AG10803 (cell line): ENCODE data around the gene MRPL10.

Source experiments
- DNase-seq: peaks from one replicate; pipeline ENCODE4 v3.0.0; 2010; ENCODE audit warnings: low read depth
- H3K4me3 ChIP-seq: 2 replicates; pipeline ENCODE4 v1.5.1; 2011; ENCODE audit warnings: mild to moderate bottlenecking, low read length, control low read depth
- TF ChIP-seq, protein P1 (sequence below): conservative IDR thresholded peaks from 2 replicates; pipeline ENCODE4 v1.5.1; 2011; ENCODE audit warnings: mild to moderate bottlenecking, low read length, control low read depth, inconsistent platforms

MRPL10 gene

DNA sequence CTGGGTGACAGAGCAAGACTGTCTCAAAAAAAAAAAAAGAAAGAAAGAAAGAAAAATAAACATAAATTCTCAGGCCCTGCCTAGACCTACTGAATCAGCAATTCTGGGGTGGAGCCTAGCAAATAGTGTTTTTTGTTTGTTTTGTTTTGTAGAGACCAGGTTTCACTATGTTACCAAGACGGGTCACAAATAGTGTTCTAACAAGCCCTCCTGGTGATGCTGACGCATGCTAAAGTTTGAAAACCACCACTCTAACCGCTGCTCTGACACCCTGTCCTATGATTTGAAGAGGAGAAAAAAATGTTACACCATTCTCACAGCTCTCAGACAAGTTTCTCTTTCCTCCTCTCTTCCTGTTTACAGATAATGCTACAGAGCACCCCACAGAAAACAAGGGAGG lies 1.5 kb downstream of the MRPL10 start:
- TF ChIP-seq, protein P1, sequence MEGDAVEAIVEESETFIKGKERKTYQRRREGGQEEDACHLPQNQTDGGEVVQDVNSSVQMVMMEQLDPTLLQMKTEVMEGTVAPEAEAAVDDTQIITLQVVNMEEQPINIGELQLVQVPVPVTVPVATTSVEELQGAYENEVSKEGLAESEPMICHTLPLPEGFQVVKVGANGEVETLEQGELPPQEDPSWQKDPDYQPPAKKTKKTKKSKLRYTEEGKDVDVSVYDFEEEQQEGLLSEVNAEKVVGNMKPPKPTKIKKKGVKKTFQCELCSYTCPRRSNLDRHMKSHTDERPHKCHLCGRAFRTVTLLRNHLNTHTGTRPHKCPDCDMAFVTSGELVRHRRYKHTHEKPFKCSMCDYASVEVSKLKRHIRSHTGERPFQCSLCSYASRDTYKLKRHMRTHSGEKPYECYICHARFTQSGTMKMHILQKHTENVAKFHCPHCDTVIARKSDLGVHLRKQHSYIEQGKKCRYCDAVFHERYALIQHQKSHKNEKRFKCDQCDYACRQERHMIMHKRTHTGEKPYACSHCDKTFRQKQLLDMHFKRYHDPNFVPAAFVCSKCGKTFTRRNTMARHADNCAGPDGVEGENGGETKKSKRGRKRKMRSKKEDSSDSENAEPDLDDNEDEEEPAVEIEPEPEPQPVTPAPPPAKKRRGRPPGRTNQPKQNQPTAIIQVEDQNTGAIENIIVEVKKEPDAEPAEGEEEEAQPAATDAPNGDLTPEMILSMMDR = no peak
- no peak overlapping the region for H3K4me3 ChIP-seq

DNA sequence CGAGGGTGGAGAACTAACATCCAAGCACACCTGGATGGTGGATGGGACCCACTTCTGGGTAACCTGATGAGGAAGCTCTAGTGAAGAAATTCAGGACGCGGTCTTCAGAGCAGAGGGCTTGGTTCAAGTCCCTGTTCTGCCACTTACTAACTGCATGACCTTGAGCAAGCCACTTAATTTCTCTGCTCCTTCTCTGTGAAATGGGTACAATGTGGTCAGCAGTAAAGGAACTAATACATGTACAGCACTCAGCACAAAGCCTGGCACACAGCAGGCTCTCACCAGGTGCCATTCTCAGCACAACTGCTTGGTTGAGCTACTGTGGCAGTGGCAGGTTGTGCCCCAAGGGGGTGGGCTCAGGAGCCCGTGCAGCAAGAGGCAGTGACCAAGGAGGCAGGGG lies 7.8 kb downstream of the MRPL10 start:
- DNase-seq = no peak
- H3K4me3 ChIP-seq = no peak overlapping the region
- TF ChIP-seq, protein P1 = no peak

More for the DNA sequence above, 1.5 kb downstream of the MRPL10 start:
- no peak for DNase-seq

DNA sequence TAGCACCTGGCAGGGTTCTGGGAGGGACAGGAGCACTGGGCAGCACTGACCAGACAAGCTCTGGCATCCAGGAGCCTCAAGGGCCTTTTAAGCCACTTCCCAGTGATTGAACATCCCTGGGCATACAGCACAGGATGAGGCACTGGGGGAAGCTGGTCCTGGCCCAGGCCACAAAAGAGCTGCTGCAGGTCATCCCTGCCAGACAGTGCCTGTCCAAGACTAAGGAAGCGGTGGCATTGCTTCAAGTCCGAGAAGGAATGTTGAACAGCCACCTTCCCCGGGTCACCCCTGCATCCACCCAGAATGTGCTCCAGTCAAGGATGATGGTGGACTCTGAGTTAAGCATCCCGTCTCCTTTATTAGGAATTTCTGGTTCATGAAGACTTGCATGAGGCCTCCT lies 8.6 kb downstream of the MRPL10 start:
- H3K4me3 ChIP-seq = no peak overlapping the region
- no peak for DNase-seq
- TF ChIP-seq, protein P1 = no peak

DNA sequence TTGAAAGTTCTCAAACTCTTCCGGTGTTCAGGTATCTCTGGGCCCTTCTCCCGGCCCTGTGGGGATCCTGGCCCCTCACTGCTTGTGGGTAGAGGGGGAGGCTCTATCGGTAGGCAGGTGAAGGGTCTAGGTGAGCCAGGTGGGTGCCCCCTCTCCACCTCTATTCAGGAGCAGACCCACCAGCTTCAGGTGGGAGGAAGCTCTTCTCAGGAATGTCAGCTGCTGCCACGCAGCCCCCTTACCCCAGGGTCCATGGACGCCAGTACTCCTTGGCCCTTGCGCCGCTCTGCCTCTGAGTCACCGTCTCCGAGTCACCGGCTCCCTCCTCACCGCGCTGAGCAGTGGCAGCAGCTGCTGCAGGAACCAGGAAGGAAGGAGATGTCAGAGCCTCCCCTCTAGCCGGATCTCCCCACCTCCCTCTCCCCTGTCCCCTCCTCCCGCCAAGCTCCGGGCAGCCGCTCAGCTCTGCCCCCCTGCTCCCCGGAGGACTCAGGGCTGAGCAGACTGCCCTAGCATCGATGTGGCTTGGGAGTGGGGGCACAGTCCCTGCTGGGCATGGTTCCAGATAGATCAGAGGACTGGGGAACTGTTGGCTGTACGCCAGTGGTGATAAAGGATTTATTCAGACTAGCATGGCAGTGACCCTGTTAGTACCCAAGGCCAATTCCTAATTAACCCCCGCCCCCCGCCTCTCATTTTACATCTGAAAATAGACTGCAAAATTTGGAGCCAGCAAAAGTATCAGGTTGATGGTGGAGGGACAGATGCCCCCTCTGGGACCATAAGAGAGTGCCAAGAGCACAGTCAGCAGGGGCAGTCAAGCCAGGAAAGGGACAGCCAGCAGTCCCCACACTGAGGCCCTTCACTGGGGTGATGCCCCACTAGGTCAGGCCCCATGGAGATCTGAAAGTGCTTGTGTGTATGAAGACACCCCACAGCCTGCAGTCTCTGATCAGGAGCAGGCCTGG lies 9.6 kb downstream of the MRPL10 start, which contains the start of gene OSBPL7:
Gene OSBPL7 (minus strand): TSS at position 371 of the 968 bp plus-strand sequence. CDS start 1,516 bp downstream, outside the sequence.
- peak; percentile 74 for DNase-seq
- TF ChIP-seq, protein P1 = 0 out of 2 replicates have a peak, but pooled peaks have one; percentile 2
- peak within 1 kb of the TSS; percentile 77 for H3K4me3 ChIP-seq

DNA sequence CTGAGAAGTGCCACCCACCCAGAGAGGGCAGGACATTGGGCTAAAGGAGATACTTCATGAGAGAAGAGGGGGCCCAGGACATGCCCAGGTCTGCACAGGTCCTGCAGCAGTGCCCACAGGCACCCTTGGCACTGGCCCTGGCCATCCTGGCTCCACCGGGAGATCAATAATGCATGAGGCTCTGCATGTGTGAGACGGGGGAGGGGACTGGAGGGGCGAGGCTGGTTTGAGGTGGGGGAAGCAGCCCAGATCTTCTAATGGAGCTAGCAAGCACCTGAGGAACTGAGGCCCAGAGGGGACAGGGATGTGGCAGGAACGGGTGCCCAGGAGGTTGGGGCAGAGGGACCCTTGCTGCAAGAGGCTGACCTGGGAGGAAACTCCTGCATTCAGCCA lies 10.3 kb downstream of the MRPL10 start:
- no peak for DNase-seq
- TF ChIP-seq, protein P1 = no peak
- peak overlapping the region; percentile 77 for H3K4me3 ChIP-seq

DNA sequence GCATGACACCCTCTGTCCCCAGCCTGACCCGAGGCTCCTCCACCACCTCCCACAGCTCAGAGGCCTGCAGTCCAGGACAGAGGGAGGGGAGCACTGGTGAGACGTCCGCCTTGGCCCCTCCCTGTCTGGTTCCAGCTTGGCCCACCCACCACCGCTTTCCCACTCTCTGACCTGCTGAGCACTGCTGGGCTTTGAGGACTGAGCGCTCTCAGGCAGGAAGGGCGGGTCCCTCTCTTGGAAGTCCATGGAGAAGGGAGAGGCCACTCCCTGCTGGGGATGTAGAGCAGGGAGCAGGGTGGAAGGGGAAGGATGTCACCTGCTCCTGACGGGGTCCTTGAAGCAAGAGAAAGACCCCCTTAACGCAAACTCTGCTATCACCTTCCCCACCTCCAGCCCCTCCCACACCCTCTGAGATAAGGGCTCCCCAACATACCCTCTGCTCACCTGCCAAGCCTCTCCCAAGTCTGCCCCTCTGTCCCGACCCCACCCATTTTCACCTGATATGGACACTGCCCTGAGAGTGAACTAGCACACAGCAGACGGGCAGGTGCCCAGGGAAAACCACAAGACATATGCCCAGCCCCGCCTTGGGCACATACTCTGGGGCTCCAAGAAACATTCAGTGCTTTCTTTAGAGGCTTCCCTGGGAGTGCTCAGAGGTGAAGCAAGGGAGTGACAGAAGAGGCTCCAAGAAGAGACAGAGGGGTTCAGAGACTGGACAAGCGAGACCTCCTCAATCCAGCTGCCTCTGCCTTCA lies 11.1 kb downstream of the MRPL10 start:
- TF ChIP-seq, protein P1 = no peak
- H3K4me3 ChIP-seq = no peak overlapping the region
- no peak for DNase-seq
